ENCODE data around the gene F2.
"Not testable (repeated sequence)": the region's sequence is repeated elsewhere in the genome, so short reads cannot be mapped to it uniquely, and the experiment has no call there.

Gene F2

GRCh38 chr11:46701078-46701654, 17.8 kb upstream of the F2 start:
- no peak for DNase-seq (ENCODE audit: low spot score)
- in situ Hi-C loops (cut with MboI; ENCODE audit: low sequenced_read_pairs, unreplicated experiment): no loop called here
- TF ChIP-seq, protein P1, sequence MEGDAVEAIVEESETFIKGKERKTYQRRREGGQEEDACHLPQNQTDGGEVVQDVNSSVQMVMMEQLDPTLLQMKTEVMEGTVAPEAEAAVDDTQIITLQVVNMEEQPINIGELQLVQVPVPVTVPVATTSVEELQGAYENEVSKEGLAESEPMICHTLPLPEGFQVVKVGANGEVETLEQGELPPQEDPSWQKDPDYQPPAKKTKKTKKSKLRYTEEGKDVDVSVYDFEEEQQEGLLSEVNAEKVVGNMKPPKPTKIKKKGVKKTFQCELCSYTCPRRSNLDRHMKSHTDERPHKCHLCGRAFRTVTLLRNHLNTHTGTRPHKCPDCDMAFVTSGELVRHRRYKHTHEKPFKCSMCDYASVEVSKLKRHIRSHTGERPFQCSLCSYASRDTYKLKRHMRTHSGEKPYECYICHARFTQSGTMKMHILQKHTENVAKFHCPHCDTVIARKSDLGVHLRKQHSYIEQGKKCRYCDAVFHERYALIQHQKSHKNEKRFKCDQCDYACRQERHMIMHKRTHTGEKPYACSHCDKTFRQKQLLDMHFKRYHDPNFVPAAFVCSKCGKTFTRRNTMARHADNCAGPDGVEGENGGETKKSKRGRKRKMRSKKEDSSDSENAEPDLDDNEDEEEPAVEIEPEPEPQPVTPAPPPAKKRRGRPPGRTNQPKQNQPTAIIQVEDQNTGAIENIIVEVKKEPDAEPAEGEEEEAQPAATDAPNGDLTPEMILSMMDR (IDR thresholded peaks at IDR 0.05; ENCODE audit: borderline replicate concordance, control extremely low read depth, extremely low read depth, insufficient read depth, missing control alignments): no peak

DNA sequence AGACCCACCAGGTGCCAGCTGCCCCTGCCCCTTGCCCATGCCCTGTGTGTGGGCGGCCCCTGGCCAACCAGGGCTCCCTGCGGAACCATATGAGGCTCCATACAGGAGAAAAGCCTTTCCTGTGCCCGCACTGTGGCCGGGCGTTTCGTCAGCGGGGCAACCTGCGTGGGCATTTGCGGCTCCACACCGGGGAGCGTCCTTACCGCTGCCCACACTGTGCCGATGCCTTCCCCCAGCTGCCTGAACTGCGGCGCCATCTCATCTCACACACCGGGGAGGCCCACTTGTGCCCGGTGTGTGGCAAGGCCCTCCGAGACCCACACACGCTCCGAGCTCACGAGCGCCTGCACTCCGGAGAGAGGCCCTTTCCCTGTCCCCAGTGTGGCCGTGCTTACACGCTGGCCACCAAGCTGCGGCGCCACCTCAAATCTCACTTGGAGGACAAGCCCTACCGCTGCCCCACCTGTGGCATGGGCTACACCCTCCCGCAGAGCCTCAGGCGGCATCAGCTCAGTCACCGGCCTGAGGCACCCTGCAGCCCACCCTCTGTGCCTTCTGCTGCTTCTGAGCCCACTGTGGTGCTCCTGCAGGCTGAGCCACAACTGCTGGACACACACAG, 13.8 kb upstream of the F2 start:
- TF ChIP-seq, protein P1 (IDR thresholded peaks at IDR 0.05; ENCODE audit: borderline replicate concordance, control extremely low read depth, extremely low read depth, insufficient read depth, missing control alignments): no peak
- no peak for DNase-seq (ENCODE audit: low spot score)
- in situ Hi-C loops (cut with MboI; ENCODE audit: low sequenced_read_pairs, unreplicated experiment): no loop called here

DNA sequence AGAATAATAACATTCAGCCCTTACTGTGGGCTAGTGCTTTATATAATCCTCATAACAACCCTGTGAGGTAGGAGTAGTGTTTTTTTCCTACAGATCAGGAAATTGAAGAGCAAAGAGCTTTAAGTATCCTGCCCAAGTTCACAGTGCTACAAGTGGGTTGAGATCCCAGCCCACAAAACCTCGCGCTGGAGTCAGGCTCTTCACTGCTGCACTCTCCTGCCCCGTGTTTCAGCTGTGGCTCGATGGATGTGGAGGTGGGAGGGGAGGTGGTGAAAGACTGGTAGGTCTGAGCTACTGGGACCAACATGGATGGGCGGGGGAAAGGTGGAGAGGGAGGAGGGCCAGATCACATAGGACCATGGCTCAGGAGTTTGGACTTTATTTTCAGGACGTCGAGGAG, 12.1 kb upstream of the F2 start:
- in situ Hi-C loops (cut with MboI; ENCODE audit: low sequenced_read_pairs, unreplicated experiment): no loop called here
- TF ChIP-seq, protein P1 (IDR thresholded peaks at IDR 0.05; ENCODE audit: borderline replicate concordance, control extremely low read depth, extremely low read depth, insufficient read depth, missing control alignments): no peak
- DNase-seq (ENCODE audit: low spot score): no peak

DNA sequence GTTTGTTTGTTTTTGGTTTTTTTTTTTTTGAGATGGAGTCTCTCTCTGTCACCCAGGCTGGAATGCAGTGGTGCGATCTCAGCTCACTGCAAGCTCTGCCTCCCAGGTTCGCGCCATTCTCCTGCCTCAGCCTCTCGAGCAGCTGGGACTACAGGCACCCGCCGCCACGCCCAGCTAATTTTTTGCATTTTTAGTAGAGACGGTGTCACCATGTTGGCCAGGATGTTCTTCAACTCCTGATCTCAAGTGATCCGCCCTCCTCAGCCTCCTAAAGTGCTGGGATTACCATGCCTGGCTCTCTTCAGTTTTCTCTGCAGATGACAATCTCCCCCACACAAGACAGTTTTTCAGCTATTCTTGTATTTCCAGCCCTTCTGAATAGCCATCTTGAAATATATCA, 9.7 kb upstream of the F2 start:
- DNase-seq (ENCODE audit: low spot score): not testable (repeated sequence)

DNA sequence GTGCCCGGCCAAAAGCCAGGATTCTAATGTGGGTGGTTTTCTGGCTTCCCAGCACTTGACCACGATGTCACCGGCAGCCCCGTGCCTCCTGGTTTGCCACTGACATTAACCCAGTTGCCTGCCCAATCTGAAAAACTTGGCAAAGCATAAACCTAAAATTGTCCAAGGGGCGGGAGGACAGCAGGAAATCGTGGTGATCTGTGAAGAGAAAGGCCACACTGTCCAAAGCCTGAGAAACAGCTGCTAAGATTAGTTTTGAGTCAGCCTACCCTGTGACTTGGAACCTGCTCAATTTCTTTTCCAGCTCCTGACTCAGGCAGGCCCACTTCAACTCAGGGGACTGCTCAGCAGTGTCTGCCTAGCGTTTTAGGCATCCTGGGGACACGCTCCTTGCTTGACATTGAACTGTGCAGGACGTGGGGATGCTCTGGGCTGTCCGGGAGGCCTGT, 8.2 kb upstream of the F2 start:
- TF ChIP-seq, protein P1 (IDR thresholded peaks at IDR 0.05; ENCODE audit: borderline replicate concordance, control extremely low read depth, extremely low read depth, insufficient read depth, missing control alignments): no peak
- in situ Hi-C loops (cut with MboI; ENCODE audit: low sequenced_read_pairs, unreplicated experiment): no loop called here
- DNase-seq (ENCODE audit: low spot score): no peak

More for the DNA sequence above, 9.7 kb upstream of the F2 start:
- in situ Hi-C loops (cut with MboI; ENCODE audit: low sequenced_read_pairs, unreplicated experiment): not testable (repeated sequence)

DNA sequence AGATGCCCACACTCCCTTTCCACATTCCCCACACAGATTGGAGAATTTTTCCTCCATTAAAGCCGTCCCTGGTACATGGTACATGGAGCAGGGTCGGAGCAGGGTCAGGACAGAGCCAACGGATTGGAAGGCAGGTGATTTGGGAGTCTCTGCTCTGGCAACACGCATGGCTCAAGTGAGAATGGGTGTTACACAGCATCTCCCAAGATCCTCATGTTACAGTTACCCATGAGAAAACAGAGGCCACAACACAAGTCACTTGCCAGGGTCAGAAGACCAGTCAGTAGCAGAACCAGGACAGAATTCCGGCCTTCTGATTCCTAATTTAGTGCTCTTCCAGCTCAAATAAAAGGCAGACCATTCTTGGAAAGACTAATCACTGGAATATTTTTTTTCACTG, 7.7 kb upstream of the F2 start:
- TF ChIP-seq, protein P1 (IDR thresholded peaks at IDR 0.05; ENCODE audit: borderline replicate concordance, control extremely low read depth, extremely low read depth, insufficient read depth, missing control alignments): no peak
- no peak for DNase-seq (ENCODE audit: low spot score)
- in situ Hi-C loops (cut with MboI; ENCODE audit: low sequenced_read_pairs, unreplicated experiment): no loop called here

GRCh38 chr11:46712874-46713576, 6.0 kb upstream of the F2 start:
- TF ChIP-seq, protein P1 (IDR thresholded peaks at IDR 0.05; ENCODE audit: borderline replicate concordance, control extremely low read depth, extremely low read depth, insufficient read depth, missing control alignments): no peak
- no peak for DNase-seq (ENCODE audit: low spot score)
- in situ Hi-C loops (cut with MboI; ENCODE audit: low sequenced_read_pairs, unreplicated experiment): no loop called here

DNA sequence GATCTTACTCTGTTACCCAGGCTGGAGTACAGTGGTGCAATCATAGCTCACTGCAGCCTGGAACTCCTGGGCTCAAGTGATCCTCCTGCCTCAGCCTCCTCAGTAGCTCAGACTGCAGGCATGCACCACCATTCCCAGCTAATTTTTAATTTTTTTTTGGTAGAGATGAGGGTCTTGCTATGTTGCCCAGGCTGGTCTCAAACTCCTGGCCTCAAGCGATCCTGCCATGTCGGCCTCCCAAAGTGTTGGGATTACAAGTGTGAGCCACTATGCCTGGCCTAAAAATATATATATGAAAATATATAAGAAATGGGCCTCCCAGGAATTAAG, 1.2 kb upstream of the F2 start:
- DNase-seq (ENCODE audit: low spot score); in situ Hi-C loops (cut with MboI; ENCODE audit: low sequenced_read_pairs, unreplicated experiment): not testable (repeated sequence)
